Adipocyte (in vitro differentiated cells): Measurements from ENCODE around the gene EIF4A2.

Experiments
- DNase-seq: peaks from one replicate; pipeline ENCODE4 v3.0.0-alpha.2; 2015; ENCODE audit warnings: low read depth
- H3K27me3 ChIP-seq: replicated peaks from 2 replicates; pipeline ENCODE4 v1.7.0; 2013; ENCODE audit warnings: mild to moderate bottlenecking, low read length, moderate library complexity; ENCODE audit not compliant: control insufficient read depth, insufficient read depth
- H3K36me3 ChIP-seq: 2 replicates; pipeline ENCODE4 v1.7.0; 2013; ENCODE audit warnings: low read length, mild to moderate bottlenecking, moderate library complexity; ENCODE audit not compliant: control insufficient read depth, insufficient read depth, severe bottlenecking
- H3K4me1 ChIP-seq: 2 replicates; pipeline ENCODE4 v1.7.0; 2013; ENCODE audit warnings: mild to moderate bottlenecking, low read length, moderate library complexity; ENCODE audit not compliant: control insufficient read depth, insufficient read depth
- H3K4me3 ChIP-seq: 2 replicates; pipeline ENCODE4 v1.7.0; 2013; ENCODE audit warnings: mild to moderate bottlenecking, low read length, moderate library complexity
- H3K9ac ChIP-seq: 2 replicates; pipeline ENCODE4 v1.7.0; 2013; ENCODE audit warnings: mild to moderate bottlenecking, low read length, moderate library complexity
- H3K9me3 ChIP-seq: 2 replicates; pipeline ENCODE4 v1.7.0; 2013; ENCODE audit warnings: mild to moderate bottlenecking, low read length, moderate library complexity; ENCODE audit not compliant: control insufficient read depth

EIF4A2 gene

GRCh38 chr3:186823386-186823785 is 40.0 kb downstream of the EIF4A2 start:
- Histone ChIP-seq H3K9ac (no peak overlapping the region), H3K9me3 (no peaks in the 10 kb centered on the region)
- peak; percentile 28 for DNase-seq

DNA sequence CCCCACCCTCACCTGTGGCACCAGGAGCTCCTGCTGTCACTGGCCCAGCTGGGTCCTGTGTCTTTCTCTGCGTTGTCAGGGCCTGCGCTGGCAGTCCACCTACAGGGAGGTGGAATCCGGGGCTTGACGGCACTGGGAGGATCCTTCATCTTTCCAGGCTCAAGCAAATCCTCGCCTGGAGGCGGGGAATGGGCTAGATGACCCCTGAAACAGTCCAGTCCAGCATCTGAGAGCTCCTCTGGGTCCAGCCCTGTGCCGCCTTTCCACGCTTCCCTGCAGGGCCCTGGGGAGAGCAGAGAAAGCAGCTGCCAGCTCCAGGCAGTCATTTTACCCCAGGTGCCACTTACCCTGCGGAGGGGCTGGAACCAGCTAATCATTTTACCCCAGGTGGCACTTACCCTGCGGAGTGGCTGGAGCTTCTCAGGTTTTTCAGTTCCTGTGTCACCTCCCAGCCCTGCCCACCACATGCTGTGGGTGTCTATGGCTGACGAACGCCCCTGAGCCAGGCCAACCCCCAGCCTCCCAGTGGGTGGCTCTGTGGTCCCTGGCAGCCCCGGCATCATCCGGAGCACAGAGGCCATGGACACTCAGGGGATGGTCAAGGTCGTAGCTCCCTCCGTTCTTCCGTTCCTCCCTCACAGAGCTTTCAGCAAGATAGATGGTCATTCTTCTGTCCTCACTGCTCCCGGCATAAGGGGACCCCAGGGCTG is 41.2 kb downstream of the EIF4A2 start:
- H3K9ac ChIP-seq: peak overlapping the region; percentile 90
- H3K27me3 ChIP-seq: peaks cover 13% of the 10 kb centered on the region
- no peak for DNase-seq
- no peaks in the 10 kb centered on the region for H3K9me3 ChIP-seq
- H3K4me1 ChIP-seq: peaks cover 35% of the 10 kb centered on the region
- peak overlapping the region; percentile 85 for H3K4me3 ChIP-seq
- no peaks in the 10 kb centered on the region for H3K36me3 ChIP-seq

More at GRCh38 chr3:186823386-186823785, 40.0 kb downstream of the EIF4A2 start:
- Histone ChIP-seq H3K27me3 (peaks cover 4% of the 10 kb centered on the region), H3K4me1 (peaks cover 35% of the 10 kb centered on the region), H3K4me3 (no peak overlapping the region), H3K36me3 (no peaks in the 10 kb centered on the region)

- peak; percentile 31 for DNase-seq
- Histone ChIP-seq H3K4me1 (peaks cover 35% of the 10 kb centered on the region), H3K4me3 (peak overlapping the region; percentile 85), H3K36me3 (no peaks in the 10 kb centered on the region), H3K27me3 (peaks cover 21% of the 10 kb centered on the region), H3K9me3 (no peaks in the 10 kb centered on the region), H3K9ac (peak overlapping the region; percentile 90)
These were observed 42.0 kb downstream of the EIF4A2 start for GRCh38 chr3:186825294-186825821.

GRCh38 chr3:186825872-186826409 is 42.6 kb downstream of the EIF4A2 start:
- Histone ChIP-seq H3K4me3 (peak overlapping the region; percentile 85), H3K9me3 (no peaks in the 10 kb centered on the region), H3K36me3 (no peaks in the 10 kb centered on the region), H3K27me3 (peaks cover 26% of the 10 kb centered on the region), H3K4me1 (peaks cover 35% of the 10 kb centered on the region), H3K9ac (peak overlapping the region; percentile 90)
- DNase-seq: no peak

- Histone ChIP-seq H3K9me3 (no peaks in the 10 kb centered on the region), H3K27me3 (peaks cover 29% of the 10 kb centered on the region), H3K4me1 (peaks cover 35% of the 10 kb centered on the region), H3K9ac (peak overlapping the region; percentile 90), H3K36me3 (no peaks in the 10 kb centered on the region), H3K4me3 (peak overlapping the region; percentile 85)
- no peak for DNase-seq
These were observed 43.1 kb downstream of the EIF4A2 start for GRCh38 chr3:186826410-186826975.

DNA sequence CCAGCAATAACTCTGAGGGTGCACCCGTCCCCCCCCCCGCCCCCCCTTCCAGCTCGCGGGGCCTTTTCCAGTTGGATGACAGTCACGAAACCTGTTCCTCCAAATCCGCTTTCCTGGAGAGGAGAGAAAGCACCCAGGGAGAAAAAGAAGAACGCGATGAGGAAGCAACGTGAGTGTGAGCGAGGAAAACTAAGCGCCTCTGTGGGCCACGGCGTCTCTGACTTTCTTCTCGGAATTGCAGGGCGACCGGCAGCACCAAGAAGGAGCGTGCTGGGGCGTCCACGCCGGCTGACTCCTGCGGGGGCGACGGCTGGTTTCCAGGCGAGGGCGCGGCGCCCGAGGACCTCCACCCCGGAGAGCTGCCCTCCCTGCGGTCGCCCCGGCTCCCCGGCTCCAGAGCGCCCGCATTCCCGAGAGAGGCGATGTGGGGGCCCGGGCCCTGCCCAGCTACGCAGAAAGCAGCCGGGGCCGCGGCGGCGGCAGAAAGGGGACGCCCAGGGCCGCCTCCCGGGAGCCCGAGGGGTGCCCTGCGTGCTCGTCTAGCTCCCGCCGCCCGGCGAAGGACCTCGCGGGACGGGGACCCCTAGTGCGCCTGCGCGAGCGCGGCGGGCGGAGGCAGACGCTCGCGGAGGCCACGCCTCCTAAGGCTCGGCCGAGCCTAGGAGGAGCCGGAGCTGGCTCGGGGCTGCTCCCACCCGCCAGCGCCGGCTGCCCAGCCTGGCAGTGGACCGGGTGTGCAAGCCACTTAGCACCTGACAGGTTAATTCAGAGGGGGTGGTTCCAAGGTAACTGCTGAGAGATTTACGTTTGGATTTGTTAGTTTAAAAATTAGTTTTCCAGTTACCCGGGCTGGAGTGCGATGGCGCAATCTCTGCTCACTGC is 43.8 kb downstream of the EIF4A2 start:
- H3K9me3 ChIP-seq: no peaks in the 10 kb centered on the region
- peaks cover 32% of the 10 kb centered on the region for H3K27me3 ChIP-seq
- peak; percentile 95 for DNase-seq
- H3K36me3 ChIP-seq: no peaks in the 10 kb centered on the region
- H3K9ac ChIP-seq: peak overlapping the region; percentile 90
- H3K4me3 ChIP-seq: peak overlapping the region; percentile 85
- H3K4me1 ChIP-seq: peaks cover 29% of the 10 kb centered on the region

DNA sequence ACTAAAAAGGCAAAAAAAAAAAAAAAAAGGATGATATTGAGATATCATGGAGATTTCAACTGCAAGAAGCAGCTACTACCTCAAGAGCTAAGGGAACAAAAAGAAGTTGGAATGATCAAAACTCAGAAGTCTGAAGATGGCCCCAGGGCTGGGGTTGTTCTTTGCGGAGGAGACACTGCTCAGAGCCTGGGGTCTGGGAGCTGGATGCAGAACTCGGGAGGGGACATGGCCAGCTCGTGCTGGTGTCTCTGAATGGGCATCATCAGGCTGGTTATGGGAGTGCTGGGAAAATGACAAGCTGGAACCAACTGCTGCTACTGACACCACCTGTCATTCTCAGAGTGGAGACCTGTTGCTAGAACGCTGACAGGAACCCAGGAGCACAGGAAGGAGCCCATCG is 45.0 kb downstream of the EIF4A2 start:
- no peaks in the 10 kb centered on the region for H3K36me3 ChIP-seq
- H3K4me3 ChIP-seq: no peak overlapping the region
- peaks cover 37% of the 10 kb centered on the region for H3K27me3 ChIP-seq
- peaks cover 29% of the 10 kb centered on the region for H3K4me1 ChIP-seq
- DNase-seq: no peak
- H3K9me3 ChIP-seq: no peaks in the 10 kb centered on the region
- no peak overlapping the region for H3K9ac ChIP-seq

GRCh38 chr3:186831798-186832197 is 48.4 kb downstream of the EIF4A2 start:
- DNase-seq: no peak
- Histone ChIP-seq H3K9ac (no peak overlapping the region), H3K27me3 (peaks cover 37% of the 10 kb centered on the region), H3K4me1 (peaks cover 4% of the 10 kb centered on the region), H3K9me3 (peaks cover 4% of the 10 kb centered on the region), H3K36me3 (no peaks in the 10 kb centered on the region), H3K4me3 (no peak overlapping the region)

- H3K9ac ChIP-seq: peak overlapping the region; percentile 60
- H3K27me3 ChIP-seq: peaks cover 37% of the 10 kb centered on the region
- no peak overlapping the region for H3K4me3 ChIP-seq
- peaks cover 4% of the 10 kb centered on the region for H3K9me3 ChIP-seq
- H3K36me3 ChIP-seq: no peaks in the 10 kb centered on the region
- DNase-seq: no peak
- H3K4me1 ChIP-seq: peaks cover 4% of the 10 kb centered on the region
These were observed 48.9 kb downstream of the EIF4A2 start for GRCh38 chr3:186832276-186832675.
